ENCODE results near the gene RAB6B.

DNA sequence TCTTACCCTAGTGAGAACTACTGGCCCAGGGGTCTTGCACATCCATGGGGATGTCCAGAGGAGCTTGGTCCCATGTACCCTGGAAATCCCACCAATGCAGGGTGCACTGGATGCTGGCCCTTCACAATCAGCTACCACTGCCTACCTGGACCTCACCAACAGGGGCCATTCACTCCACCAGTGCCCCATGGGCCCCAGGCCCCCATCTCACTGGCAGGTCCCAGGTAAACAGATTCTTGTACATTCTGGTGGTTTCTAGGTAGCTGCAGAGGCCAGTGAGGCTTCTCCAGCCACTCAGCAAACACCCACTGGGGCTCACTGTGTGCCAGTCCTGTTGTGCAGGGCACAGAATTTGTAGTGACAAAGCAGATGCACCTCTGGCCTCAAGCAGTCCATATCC is 24.9 kb downstream of the RAB6B start:
- TF ChIP-seq, protein P1, sequence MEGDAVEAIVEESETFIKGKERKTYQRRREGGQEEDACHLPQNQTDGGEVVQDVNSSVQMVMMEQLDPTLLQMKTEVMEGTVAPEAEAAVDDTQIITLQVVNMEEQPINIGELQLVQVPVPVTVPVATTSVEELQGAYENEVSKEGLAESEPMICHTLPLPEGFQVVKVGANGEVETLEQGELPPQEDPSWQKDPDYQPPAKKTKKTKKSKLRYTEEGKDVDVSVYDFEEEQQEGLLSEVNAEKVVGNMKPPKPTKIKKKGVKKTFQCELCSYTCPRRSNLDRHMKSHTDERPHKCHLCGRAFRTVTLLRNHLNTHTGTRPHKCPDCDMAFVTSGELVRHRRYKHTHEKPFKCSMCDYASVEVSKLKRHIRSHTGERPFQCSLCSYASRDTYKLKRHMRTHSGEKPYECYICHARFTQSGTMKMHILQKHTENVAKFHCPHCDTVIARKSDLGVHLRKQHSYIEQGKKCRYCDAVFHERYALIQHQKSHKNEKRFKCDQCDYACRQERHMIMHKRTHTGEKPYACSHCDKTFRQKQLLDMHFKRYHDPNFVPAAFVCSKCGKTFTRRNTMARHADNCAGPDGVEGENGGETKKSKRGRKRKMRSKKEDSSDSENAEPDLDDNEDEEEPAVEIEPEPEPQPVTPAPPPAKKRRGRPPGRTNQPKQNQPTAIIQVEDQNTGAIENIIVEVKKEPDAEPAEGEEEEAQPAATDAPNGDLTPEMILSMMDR (conservative IDR thresholded peaks at IDR 0.05): no peak
- TF ChIP-seq EZH2 (IDR thresholded peaks at IDR 0.05; ENCODE audit: low read depth): no peak

Measured in PC-9 (cell line).